HepG2 (cell line): ENCODE results near the gene ATAD2B. TPM values are rescaled to one million over a fixed set of nuclear protein-coding genes. Genes with fewer than 3 reads are reported as not detected.
"Not testable (repeated sequence)": the region's sequence is repeated elsewhere in the genome, so short reads cannot be mapped to it uniquely, and the experiment has no call there.

Experiments used
- ATAC-seq: fragments of 200-7000 bp; cut with Tn5 transposase; 3 replicates; pipeline ENCODE4 v1.9.1; 2020; ENCODE audit warnings: mild to moderate bottlenecking, moderate library complexity
- BruUV-seq: library from RNA; stranded (reverse); fragments of 400-500 nt; replicated peaks from 2 replicates; lab custom pipeline; 2021; lab: Mats Ljungman, UMichigan
- CTCF ChIA-PET: fragments of 300-600 bp; formaldehyde crosslinking; extraction: SDS; loops from one replicate; lab custom pipeline; 2021; ENCODE audit warnings: low total read pairs, inconsistent platforms, low intra/inter-chr PET ratio; lab: Yijun Ruan, JAX
- POLR2A ChIA-PET: fragments of 350-600 bp; sonication (Branson Sonifier 250); formaldehyde crosslinking; loops from one replicate; lab custom pipeline; 2020; ENCODE audit warnings: antibody characterized with exemption, inconsistent platforms; lab: Yijun Ruan, JAX
- DNase-seq: peaks from one replicate; pipeline ENCODE4 v3.0.0-alpha.2; 2015; ENCODE audit warnings: low spot score
- FAIRE-seq: peaks from 3 replicates; lab custom pipeline; 2011; peaks lifted over from hg19 to GRCh38; lab: Jason Lieb, UNC
- H2AFZ ChIP-seq: one replicate; pipeline ENCODE4 v1.6.1; 2011; ENCODE audit warnings: low read length, inconsistent platforms
- H3K27ac ChIP-seq: fragments of 300-600 bp; 3 replicates; pipeline ENCODE4 v1.8.0; 2011; ENCODE audit warnings: mixed run types, mild to moderate bottlenecking, mixed read lengths, low read length, inconsistent platforms; ENCODE audit not compliant: insufficient read depth; ENCODE audit errors: extremely low read length
- H3K27me3 ChIP-seq, 2 experiments: fragments of 200-600 bp in 1 of 2; 2 replicates in 1 of 2; 3 replicates in 1 of 2; pipeline versions ENCODE4 v1.6.0 to v1.8.0; 2011; ENCODE audit warnings: low read length in 2 of 2, mild to moderate bottlenecking in 2 of 2, moderate library complexity in 2 of 2, inconsistent platforms in 1 of 2; ENCODE audit not compliant: insufficient read depth in 2 of 2, control insufficient read depth in 1 of 2
- H3K36me3 ChIP-seq, 2 experiments: fragments of 200-600 bp in 1 of 2; replicated peaks in 1 of 2; 2 replicates in 1 of 2; 3 replicates in 1 of 2; pipeline versions ENCODE4 v1.5.1 to v1.8.0; 2011; ENCODE audit warnings: low read length in 2 of 2, inconsistent platforms in 1 of 2; ENCODE audit not compliant: insufficient read depth in 2 of 2, control insufficient read depth in 1 of 2
- H3K4me1 ChIP-seq: 2 replicates; pipeline ENCODE4 v1.5.1; 2012; ENCODE audit warnings: low read length, inconsistent platforms; ENCODE audit not compliant: insufficient read depth
- H3K4me2 ChIP-seq: 2 replicates; pipeline ENCODE4 v1.6.0; 2011; ENCODE audit warnings: low read depth, low read length, inconsistent platforms
- H3K4me3 ChIP-seq, 3 experiments: fragments of 200-600 bp in 1 of 3; sonication (generic), shearing (Covaris generic) in 1 of 3; replicated peaks in 1 of 3; 2 replicates each; pipeline ENCODE4 v1.5.1; 2011 to 2016; ENCODE audit warnings: low read length in 3 of 3, inconsistent platforms in 2 of 3, low read depth in 2 of 3, mild to moderate bottlenecking in 2 of 3, control low read depth in 1 of 3, mixed read lengths in 1 of 3; ENCODE audit not compliant: insufficient read depth in 1 of 3
- H3K79me2 ChIP-seq: one replicate; pipeline ENCODE4 v1.6.1; 2011; ENCODE audit warnings: low read length, inconsistent platforms; ENCODE audit not compliant: insufficient read depth
- H3K9ac ChIP-seq: 2 replicates; pipeline ENCODE4 v1.6.0; 2011; ENCODE audit warnings: mild to moderate bottlenecking, low read depth, low read length, inconsistent platforms; ENCODE audit not compliant: insufficient read depth
- H3K9me3 ChIP-seq: 2 replicates; pipeline ENCODE4 v1.5.1; 2012; ENCODE audit warnings: mild to moderate bottlenecking, low read length
- H4K20me1 ChIP-seq: 2 replicates; pipeline ENCODE4 v1.6.0; 2011; ENCODE audit warnings: inconsistent platforms, mild to moderate bottlenecking, low read length, moderate library complexity; ENCODE audit not compliant: insufficient read depth
- WGBS: methylation state at CpG from one replicate; pipeline ENCODE4 v1.1.6; 2017; ENCODE audit warnings: low lambda C conversion rate; 5-methylcytosine and 5-hydroxymethylcytosine counted together
- in situ Hi-C: cut with HindIII; loops from 2 replicates; pipeline ENCODE4 v1.10.0; 2017; ENCODE audit warnings: low pct_unique_long_range_greater_than_20kb; ENCODE audit not compliant: extremely low pct_ligation_motif_present
- intact Hi-C: fragments of 100-400 bp; cut with micrococcal nuclease; formaldehyde crosslinking; loops from one replicate; pipeline ENCODE4 v1.10.0; 2022; ENCODE audit not compliant: unreplicated experiment
- polyA plus RNA-seq, 8 experiments: library from polyadenylated mRNA; depleted of rRNA in 3 of 8; stranded (reverse) in 7 of 8; unstranded in 1 of 8; fragments of >200 nt; fragmentation: Illumina TruSeq in 4 of 8; extraction: Trizol in 4 of 8; gene quantifications; 2 replicates each; pipeline versions ENCODE4 v1.2.1 to v1.2.3, GENCODE V29; 2011 to 2016; ENCODE audit warnings: low read depth in 4 of 8, missing spikeins in 1 of 8, mixed read lengths in 1 of 8; ENCODE audit not compliant: insufficient read depth in 1 of 8
- total RNA-seq, 5 experiments: library from RNA; depleted of rRNA; stranded (reverse); fragments of >200 nt; fragmentation: Illumina TruSeq; extraction: Trizol; gene quantifications; 2 replicates each; pipeline ENCODE4 v1.2.3, GENCODE V29; 2016; ENCODE audit warnings: low read depth in 1 of 5
- TF ChIP-seq, protein P1 (sequence below): sonication (generic); formaldehyde crosslinking; IDR thresholded peaks from 2 replicates; pipeline ENCODE4 v1.4.0; 2020; ENCODE audit warnings: missing genetic modification reagents, borderline replicate concordance
- TF ChIP-seq, protein P2 (sequence below): sonication (generic); formaldehyde crosslinking; IDR thresholded peaks from 2 replicates; pipeline ENCODE4 v1.4.0; 2020; ENCODE audit warnings: mild to moderate bottlenecking, missing genetic modification reagents

ATAD2B gene
- total and polyA plus RNA-seq, 2 of the 13 experiments (the other 11 are each of a cell fraction or from before 2014, with no cell fraction given), result 5.3 to 22.2 TPM

DNA sequence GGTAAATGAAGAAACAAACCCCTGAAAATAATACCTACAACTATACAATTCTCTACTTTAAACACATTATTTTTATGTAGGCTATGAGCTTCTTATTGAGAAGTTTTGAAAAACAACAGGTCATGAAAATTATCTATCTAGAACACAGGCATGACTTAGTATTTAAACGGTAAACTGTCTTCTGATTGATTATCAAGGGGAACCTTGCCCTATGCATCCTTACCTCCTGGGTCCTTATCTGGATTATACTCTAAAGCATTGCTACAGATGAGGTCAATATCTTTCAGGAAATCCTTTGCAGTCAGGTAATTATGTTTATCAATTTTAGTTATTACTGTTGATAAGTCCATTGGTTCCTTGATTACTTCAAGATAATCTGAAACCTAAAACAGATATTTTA lies 144.3 kb downstream of the ATAD2B start (continued):
- TF ChIP-seq, protein P1, sequence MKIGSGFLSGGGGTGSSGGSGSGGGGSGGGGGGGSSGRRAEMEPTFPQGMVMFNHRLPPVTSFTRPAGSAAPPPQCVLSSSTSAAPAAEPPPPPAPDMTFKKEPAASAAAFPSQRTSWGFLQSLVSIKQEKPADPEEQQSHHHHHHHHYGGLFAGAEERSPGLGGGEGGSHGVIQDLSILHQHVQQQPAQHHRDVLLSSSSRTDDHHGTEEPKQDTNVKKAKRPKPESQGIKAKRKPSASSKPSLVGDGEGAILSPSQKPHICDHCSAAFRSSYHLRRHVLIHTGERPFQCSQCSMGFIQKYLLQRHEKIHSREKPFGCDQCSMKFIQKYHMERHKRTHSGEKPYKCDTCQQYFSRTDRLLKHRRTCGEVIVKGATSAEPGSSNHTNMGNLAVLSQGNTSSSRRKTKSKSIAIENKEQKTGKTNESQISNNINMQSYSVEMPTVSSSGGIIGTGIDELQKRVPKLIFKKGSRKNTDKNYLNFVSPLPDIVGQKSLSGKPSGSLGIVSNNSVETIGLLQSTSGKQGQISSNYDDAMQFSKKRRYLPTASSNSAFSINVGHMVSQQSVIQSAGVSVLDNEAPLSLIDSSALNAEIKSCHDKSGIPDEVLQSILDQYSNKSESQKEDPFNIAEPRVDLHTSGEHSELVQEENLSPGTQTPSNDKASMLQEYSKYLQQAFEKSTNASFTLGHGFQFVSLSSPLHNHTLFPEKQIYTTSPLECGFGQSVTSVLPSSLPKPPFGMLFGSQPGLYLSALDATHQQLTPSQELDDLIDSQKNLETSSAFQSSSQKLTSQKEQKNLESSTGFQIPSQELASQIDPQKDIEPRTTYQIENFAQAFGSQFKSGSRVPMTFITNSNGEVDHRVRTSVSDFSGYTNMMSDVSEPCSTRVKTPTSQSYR (CRISPR knock-in tag), result no peak

DNA sequence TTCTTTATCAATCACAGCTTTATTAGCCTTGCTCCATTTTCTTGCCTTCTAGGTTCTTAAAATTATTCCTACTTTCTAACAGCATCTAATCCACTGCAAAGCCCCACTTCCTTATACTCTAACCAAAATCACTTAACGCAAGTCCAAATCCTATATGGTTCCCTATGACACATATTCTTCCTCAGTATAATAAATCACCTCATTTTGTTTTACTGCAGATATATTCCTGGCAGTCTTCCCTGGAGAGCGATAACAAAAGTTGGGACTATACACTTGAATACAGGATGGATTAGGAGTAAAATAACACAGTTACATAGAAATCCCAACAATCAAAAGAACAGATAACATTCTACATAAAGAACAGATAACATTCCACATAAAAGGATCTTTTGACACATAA lies 144.8 kb downstream of the ATAD2B start:
- FAIRE-seq (no peak), DNase-seq (no peak), ATAC-seq (no peak)
- Histone ChIP-seq H3K9me3 (no peaks in the 10 kb centered on the region), H4K20me1 (no peaks in the 10 kb centered on the region), H3K4me3 (no peak overlapping the region), H2AFZ (no peak overlapping the region), H3K27ac (no peak overlapping the region), H3K27me3 (no peaks in the 10 kb centered on the region), H3K79me2 (no peaks in the 10 kb centered on the region), H3K4me2 (no peak overlapping the region), H3K4me1 (peaks cover 8% of the 10 kb centered on the region; the same call in 1 of the 2 replicates), H3K9ac (no peak overlapping the region), H3K36me3 (peaks cover 5 to 12% of the 10 kb centered on the region in 2 experiments)
- no TSS peak for BruUV-seq
- POLR2A ChIA-PET, result no interaction called here
- intact Hi-C loops (no loop called here), in situ Hi-C loops (no loop called here)
- TF ChIP-seq, protein P2, sequence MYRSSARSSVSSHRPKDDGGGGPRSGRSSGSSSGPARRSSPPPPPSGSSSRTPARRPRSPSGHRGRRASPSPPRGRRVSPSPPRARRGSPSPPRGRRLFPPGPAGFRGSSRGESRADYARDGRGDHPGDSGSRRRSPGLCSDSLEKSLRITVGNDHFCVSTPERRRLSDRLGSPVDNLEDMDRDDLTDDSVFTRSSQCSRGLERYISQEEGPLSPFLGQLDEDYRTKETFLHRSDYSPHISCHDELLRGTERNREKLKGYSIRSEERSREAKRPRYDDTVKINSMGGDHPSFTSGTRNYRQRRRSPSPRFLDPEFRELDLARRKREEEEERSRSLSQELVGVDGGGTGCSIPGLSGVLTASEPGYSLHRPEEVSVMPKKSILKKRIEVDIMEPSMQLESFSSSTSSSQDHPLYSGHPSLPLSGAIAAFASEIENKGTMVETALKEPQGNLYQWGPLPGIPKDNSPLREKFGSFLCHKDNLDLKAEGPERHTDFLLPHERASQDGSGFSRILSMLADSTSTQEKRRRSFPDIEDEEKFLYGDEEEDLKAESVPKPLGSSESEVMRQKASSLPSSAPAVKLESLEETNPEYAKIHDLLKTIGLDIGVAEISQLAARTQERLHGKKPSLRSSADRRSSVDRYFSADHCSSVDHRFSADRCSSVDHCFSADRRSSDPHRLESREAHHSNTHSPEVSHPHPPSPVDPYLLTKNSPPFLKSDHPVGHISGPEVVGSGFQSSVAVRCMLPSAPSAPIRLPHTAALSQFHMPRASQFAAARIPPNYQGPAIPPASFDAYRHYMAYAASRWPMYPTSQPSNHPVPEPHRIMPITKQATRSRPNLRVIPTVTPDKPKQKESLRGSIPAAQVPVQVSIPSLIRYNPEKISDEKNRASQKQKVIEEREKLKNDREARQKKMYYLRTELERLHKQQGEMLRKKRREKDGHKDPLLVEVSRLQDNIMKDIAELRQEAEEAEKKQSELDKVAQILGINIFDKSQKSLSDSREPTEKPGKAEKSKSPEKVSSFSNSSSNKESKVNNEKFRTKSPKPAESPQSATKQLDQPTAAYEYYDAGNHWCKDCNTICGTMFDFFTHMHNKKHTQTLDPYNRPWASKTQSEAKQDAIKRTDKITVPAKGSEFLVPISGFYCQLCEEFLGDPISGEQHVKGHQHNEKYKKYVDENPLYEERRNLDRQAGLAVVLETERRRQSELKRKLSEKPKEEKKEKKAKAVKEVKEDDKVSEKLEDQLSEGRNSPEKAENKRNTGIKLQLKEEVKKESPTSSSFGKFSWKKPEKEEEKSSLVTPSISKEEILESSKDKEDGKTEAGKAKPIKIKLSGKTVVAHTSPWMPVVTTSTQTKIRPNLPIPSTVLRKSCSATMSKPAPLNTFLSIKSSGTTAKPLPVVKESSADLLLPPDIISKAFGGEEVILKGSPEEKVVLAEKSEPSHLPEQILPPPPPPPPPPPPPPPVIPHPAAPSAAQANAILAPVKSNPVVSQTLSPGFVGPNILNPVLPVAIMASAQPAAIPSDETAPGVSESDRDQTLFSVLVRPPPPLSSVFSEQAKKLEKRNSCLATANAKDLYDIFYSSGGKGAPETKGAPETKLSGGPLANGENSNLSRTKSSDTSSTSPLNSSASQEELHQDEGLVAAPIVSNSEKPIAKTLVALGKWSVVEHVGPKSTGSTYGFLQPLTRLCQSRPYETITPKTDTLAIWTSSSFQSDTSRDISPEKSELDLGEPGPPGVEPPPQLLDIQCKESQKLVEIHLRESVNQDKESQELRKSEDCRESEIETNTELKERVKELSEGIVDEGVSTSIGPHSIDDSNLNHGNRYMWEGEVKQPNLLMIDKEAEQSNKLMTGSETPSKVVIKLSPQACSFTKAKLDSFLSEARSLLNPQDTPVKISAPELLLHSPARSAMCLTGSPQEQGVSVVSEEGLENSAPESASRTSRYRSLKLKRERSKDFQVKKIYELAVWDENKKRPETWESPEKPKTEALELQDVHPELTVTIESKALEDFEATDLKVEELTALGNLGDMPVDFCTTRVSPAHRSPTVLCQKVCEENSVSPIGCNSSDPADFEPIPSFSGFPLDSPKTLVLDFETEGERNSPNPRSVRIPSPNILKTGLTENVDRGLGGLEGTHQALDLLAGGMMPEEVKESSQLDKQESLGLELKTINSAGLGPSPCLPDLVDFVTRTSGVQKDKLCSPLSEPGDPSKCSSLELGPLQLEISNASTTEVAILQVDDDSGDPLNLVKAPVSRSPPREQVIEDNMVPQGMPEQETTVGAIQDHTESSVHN (CRISPR knock-in tag), result no peak
- CTCF ChIA-PET, result no interaction called here
- 96% methylated on average over 2 of the region's 2 CpGs for WGBS

DNA sequence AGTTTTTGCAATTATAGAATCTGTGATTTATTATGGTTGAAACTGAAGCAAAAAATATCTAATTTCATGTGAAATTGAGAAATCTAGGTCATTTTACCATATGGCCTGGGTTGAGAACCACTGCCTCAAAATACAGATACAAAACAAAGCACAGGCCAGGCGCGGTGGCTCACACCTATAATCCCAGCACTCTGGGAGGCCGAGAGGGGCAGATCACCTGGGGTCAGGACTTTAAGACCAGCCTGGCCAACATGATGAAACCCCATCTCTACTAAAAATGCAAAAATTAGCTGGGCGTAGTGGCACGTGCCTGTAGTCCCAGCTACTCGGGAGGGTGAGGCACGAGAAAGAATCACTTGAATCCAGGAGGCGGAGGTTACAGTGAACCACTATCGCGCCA lies 146.5 kb downstream of the ATAD2B start:
- CTCF ChIA-PET, POLR2A ChIA-PET, intact Hi-C loops: not testable (repeated sequence)

More for the DNA sequence above, 146.5 kb downstream of the ATAD2B start:
- H3K27ac ChIP-seq, H3K4me2 ChIP-seq, in situ Hi-C loops, H3K4me1 ChIP-seq, H4K20me1 ChIP-seq, FAIRE-seq, H3K4me3 ChIP-seq, H3K79me2 ChIP-seq, DNase-seq, ATAC-seq, H3K9me3 ChIP-seq, H2AFZ ChIP-seq, BruUV-seq, H3K9ac ChIP-seq, H3K27me3 ChIP-seq: not testable (repeated sequence)
- H3K36me3 ChIP-seq, result peaks cover 4 to 12% of the 10 kb centered on the region in 2 experiments
- WGBS, result 98% methylated on average over 10 of the region's 10 CpGs
